ENCODE data around the gene TAS1R3. TPM values are rescaled to one million over a fixed set of nuclear protein-coding genes. Genes with fewer than 3 reads are reported as not detected.

The TAS1R3 gene
- total RNA-seq, 1 experiment from 2014 or later: 0.28 TPM

DNA sequence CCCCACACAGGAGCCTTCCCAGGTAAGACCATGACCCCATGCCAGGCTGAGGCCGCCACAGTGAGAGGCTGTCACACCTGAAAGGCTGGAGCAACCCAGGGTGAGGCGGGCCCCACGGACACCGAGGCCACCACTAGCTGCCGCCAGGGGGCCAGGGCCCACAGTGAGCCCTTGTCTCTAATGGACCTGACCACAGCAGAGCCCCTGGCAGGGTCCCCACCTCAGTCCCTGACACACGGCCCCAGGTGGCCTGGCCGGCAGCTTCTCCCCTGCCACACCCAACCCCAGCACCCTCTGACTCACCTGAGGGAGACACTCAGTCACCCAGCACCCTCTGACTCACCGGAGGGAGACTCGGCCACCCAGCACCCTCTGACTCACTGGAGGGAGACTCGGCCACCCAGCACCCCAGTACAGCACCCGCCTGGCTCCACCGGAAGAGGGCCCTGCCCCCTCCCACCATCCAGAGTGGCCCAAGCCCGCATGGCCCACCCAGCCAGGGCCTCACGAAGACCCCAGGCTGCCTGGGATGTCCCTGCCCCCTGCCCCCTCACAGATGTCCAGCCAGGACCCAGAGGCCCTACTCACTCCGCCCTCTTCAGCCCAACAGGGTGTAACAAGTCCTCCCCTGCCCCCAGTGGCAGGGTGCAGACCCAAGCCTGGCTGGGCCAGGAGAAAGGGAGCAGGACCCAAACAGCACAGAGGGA, 13.7 kb downstream of the TAS1R3 start:
- no peak overlapping the region for H4K5ac ChIP-seq (ENCODE audit: insufficient read length, low read depth, low read length)
- H3K36me3 Mint-ChIP-seq (ENCODE audit: insufficient read depth in 1 of 3, low read depth in 3 of 3): peaks cover 21 to 25% (median 23%) of the 10 kb centered on the region in 3 experiments
- no peaks in the 10 kb centered on the region for H3K27me3 ChIP-seq (ENCODE audit: insufficient read depth, low read length)
- no peak overlapping the region for H3K27ac ChIP-seq (ENCODE audit: insufficient read length, low read depth, low read length)
- no peaks in the 10 kb centered on the region for H3K9me3 ChIP-seq (ENCODE audit: control insufficient read depth, low read depth, low read length)
- no peak overlapping the region for H3K4me2 ChIP-seq (ENCODE audit: insufficient read depth, insufficient read length, low read length)
- no peak overlapping the region for H3T11ph ChIP-seq (ENCODE audit: low read length)
- H3K4me3 Mint-ChIP-seq: no peak overlapping the region
- no peak overlapping the region for H4K91ac ChIP-seq (ENCODE audit: insufficient read length, low read depth, low read length)
- no peak overlapping the region for H2BK120ac ChIP-seq (ENCODE audit: low read depth, low read length, poor library complexity, severe bottlenecking)
- no peak overlapping the region for H3K4ac ChIP-seq (ENCODE audit: low read depth, low read length)
- H3K79me1 ChIP-seq (ENCODE audit: insufficient read depth, low read depth, low read length, poor library complexity, severe bottlenecking): peaks cover 13% of the 10 kb centered on the region
- no peaks in the 10 kb centered on the region; the same call in 1 of the 2 replicates for H3K4me1 ChIP-seq (ENCODE audit: insufficient read depth, low read length)
- H4K8ac ChIP-seq (replicated peaks; ENCODE audit: insufficient read length, low read depth, low read length): no peak overlapping the region
- H3K56ac ChIP-seq (ENCODE audit: insufficient read length, low read depth, low read length): no peak overlapping the region
- no peak overlapping the region for H3K27ac Mint-ChIP-seq
- no peak for DNase-seq
- no peak overlapping the region for H2AK5ac ChIP-seq (ENCODE audit: insufficient read length, low read length)
- peaks cover 0 to 8% of the 10 kb centered on the region in 2 experiments; a peak in 3 of 5 replicates for H3K9me3 Mint-ChIP-seq
- WGBS (ENCODE audit: extremely low coverage, insufficient read length, low lambda C conversion rate): no CpG with 5 or more reads among the region's 15 CpGs
- H2BK5ac ChIP-seq (ENCODE audit: insufficient read length, low read length): no peak overlapping the region
- no peak overlapping the region for H3K9ac ChIP-seq (ENCODE audit: extremely low read depth, insufficient read length, low read length)
- no peak overlapping the region for H2BK15ac ChIP-seq (ENCODE audit: low read depth, low read length)
- H2AFZ ChIP-seq (ENCODE audit: low read length): no peak overlapping the region
- H3K27me3 Mint-ChIP-seq (ENCODE audit: low read depth): no peaks in the 10 kb centered on the region
- no peak overlapping the region for H3K14ac ChIP-seq (ENCODE audit: insufficient read depth, low read length)
- peaks cover 6 to 15% of the 10 kb centered on the region in 2 experiments for H3K4me1 Mint-ChIP-seq
- H2BK20ac ChIP-seq (ENCODE audit: low read depth, low read length, poor library complexity, severe bottlenecking): no peak overlapping the region
- peaks cover 9% of the 10 kb centered on the region for H3K23me2 ChIP-seq (ENCODE audit: insufficient read length, low read depth, low read length, poor library complexity, severe bottlenecking)
- peaks cover 3% of the 10 kb centered on the region; the same call in 1 of the 2 replicates for H3K79me2 ChIP-seq (ENCODE audit: insufficient read depth, low read length)
- H2BK12ac ChIP-seq (ENCODE audit: insufficient read length, low read depth, low read length): no peak overlapping the region
- TF ChIP-seq, protein P1, sequence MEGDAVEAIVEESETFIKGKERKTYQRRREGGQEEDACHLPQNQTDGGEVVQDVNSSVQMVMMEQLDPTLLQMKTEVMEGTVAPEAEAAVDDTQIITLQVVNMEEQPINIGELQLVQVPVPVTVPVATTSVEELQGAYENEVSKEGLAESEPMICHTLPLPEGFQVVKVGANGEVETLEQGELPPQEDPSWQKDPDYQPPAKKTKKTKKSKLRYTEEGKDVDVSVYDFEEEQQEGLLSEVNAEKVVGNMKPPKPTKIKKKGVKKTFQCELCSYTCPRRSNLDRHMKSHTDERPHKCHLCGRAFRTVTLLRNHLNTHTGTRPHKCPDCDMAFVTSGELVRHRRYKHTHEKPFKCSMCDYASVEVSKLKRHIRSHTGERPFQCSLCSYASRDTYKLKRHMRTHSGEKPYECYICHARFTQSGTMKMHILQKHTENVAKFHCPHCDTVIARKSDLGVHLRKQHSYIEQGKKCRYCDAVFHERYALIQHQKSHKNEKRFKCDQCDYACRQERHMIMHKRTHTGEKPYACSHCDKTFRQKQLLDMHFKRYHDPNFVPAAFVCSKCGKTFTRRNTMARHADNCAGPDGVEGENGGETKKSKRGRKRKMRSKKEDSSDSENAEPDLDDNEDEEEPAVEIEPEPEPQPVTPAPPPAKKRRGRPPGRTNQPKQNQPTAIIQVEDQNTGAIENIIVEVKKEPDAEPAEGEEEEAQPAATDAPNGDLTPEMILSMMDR (conservative IDR thresholded peaks at IDR 0.05): peak; percentile 61
- no peak overlapping the region for H3K18ac ChIP-seq (ENCODE audit: insufficient read length, low read depth, low read length)
- no peak overlapping the region for H3K23ac ChIP-seq (ENCODE audit: insufficient read length, low read depth, low read length)
- H4K20me1 ChIP-seq (ENCODE audit: control insufficient read depth, insufficient read depth, insufficient read length): peaks cover 3% of the 10 kb centered on the region
